AG09319 (cell line): ENCODE data around the gene INPP4B.
"Not testable (repeated sequence)": the region's sequence is repeated elsewhere in the genome, so short reads cannot be mapped to it uniquely, and the experiment has no call there.

Experiments
- DNase-seq: peaks from one replicate; pipeline ENCODE4 v3.0.0-alpha.2; 2010; ENCODE audit warnings: low read depth; ENCODE audit errors: extremely low read depth
- TF ChIP-seq, protein P1 (sequence below): IDR thresholded peaks from 2 replicates; pipeline ENCODE4 v1.5.1; 2011; ENCODE audit warnings: low read depth, mild to moderate bottlenecking, inconsistent platforms, low read length, moderate library complexity

Gene INPP4B

GRCh38 chr4:142077048-142077447, 769.1 kb downstream of the INPP4B start:
- TF ChIP-seq, protein P1, sequence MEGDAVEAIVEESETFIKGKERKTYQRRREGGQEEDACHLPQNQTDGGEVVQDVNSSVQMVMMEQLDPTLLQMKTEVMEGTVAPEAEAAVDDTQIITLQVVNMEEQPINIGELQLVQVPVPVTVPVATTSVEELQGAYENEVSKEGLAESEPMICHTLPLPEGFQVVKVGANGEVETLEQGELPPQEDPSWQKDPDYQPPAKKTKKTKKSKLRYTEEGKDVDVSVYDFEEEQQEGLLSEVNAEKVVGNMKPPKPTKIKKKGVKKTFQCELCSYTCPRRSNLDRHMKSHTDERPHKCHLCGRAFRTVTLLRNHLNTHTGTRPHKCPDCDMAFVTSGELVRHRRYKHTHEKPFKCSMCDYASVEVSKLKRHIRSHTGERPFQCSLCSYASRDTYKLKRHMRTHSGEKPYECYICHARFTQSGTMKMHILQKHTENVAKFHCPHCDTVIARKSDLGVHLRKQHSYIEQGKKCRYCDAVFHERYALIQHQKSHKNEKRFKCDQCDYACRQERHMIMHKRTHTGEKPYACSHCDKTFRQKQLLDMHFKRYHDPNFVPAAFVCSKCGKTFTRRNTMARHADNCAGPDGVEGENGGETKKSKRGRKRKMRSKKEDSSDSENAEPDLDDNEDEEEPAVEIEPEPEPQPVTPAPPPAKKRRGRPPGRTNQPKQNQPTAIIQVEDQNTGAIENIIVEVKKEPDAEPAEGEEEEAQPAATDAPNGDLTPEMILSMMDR, result no peak
- no peak for DNase-seq

DNA sequence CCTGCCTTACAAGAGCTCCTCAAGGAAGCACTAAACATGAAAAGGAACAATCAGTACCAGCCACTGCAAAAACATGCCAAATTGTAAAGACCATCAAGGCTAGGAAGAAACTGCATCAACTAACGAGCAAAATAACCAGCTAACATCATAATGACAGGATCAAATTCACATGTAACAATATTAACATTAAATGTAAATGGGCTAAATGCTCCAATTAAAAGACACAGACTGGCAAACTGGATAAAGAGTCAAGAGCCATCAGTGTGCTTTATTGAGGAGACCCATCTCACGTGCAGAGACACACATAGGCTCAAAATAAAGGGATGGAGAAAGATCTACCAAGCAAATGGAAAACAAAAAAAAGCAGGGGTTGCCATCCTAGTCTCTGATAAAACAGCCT, 777.8 kb downstream of the INPP4B start:
- not testable (repeated sequence) for DNase-seq

- DNase-seq, result not testable (repeated sequence)
These were observed 779.5 kb downstream of the INPP4B start for GRCh38 chr4:142066562-142066961.

DNA sequence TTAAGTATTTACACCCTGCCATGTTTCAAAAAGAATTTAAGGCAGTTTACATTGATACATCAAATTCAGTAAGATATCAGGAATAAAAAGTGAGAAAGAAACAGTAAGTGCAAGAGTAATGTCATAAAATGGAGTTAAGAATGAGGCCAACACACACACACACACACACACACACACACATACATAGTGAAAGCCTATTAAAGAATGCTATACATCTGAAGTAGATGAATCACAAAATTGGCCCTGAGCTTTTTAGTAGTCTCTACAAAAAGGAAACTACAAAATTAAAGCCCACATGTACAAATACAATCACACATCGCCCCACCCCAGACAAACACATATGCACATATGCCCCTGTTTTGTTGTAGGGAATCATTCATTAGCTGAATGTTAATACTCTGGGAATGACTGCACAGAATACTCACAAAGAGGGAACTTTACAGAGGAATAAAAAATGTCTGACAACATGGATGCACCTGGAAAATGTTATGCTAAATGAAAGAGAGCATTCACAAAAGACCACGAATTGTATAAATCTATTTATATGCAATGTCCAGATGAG, 780.9 kb downstream of the INPP4B start:
- TF ChIP-seq, protein P1, result no peak
- DNase-seq, result no peak

- TF ChIP-seq, protein P1, result no peak
- DNase-seq, result no peak
These were observed 781.9 kb downstream of the INPP4B start for GRCh38 chr4:142064181-142064580.

DNA sequence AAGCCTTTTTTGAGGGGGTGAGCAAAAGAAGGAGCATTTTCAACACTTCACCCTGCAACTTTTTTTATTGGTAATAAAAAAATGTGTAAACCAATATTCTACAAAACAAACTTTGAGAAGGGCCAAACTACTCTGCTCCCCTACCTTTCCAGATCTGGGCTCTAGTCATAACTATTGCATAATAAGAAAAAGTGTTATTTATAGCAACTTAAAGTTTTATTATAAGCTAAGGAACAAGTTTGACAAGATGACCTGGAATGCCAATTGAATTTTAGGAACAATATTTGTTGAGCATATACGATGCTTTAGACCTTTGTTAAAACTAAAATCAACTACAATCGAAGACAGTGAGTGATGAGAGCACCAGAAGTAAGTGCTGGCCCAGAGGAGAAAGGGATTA, 800.1 kb downstream of the INPP4B start:
- no peak for DNase-seq
- TF ChIP-seq, protein P1, result no peak

GRCh38 chr4:142044271-142044670, 801.8 kb downstream of the INPP4B start:
- no peak for DNase-seq

DNA sequence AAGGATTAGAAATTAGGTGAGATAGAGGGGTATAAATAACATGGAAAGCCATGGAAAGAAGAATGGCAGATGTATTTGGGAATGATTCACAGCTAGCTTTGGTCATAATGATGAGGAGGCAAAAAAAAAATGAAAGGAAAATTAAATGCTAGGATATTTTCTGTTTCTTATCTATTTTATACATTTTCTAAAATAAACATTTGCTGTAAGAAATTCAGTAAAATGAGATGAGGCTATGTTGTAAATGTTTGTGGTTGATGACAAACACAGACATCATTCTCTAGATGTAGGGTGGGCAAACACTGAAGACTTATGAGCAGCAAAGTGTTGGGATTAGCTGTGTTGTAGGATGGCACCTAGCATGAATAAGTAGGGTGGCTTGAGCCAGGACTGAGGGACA, 802.6 kb downstream of the INPP4B start:
- DNase-seq, result no peak

More at GRCh38 chr4:142044271-142044670, 801.8 kb downstream of the INPP4B start:
- TF ChIP-seq, protein P1, result no peak

More for the DNA sequence above, 802.6 kb downstream of the INPP4B start:
- TF ChIP-seq, protein P1, result no peak
